NCI-H2029 treated with DMSO at 0.1 percent for 48 hours (cell line): Measurements from ENCODE around the gene WWOX.

Experiments
- DNase-seq: peaks from one replicate; lab custom pipeline; 2025; lab: John Stamatoyannopoulos, UW

Gene WWOX

DNA sequence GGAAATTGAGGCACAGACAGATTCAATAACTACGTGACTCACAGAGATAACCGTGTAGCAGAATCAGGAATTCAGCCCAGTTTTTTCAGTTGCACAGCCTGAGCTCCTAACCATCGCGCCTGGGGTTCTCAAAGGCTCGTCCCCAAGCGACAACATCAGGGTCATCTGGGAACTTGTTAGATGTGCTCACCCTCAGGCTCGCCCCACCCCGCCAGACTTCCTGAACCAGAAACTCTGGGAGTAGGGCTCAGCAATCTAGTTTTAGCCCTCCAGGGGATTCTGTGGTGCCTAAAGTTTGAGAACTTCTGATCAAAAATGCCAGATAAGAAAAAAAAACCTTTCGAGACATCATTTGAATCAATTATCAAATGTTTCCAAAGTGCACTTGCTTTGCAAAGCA lies 559.8 kb downstream of the WWOX start:
- DNase-seq = no peak

DNA sequence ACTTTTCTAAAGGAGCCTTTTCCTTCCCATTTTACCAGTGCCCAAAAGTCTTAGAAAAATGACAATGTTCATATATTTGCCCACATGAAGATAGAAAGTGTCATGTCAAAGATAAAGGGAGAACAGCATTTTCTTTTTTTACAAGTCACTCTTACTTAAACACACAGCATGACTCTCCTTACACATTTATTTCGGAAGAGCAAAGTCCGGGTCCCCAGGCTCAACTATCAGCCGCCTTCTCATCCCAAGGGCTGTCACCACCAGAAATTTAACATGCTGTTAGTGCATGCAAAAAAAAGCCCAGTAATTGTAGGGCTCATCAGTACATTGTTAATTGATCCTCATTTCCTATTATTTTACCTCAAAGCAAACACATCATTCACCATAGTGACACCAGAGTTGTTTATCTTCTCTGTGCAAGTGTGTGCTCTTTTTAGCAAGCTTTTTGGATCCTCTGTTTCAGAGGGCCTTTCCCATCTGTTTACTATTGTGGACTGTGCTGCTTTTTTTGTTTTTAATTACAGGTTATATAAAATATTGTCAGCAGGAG lies 560.3 kb downstream of the WWOX start:
- no peak for DNase-seq

DNA sequence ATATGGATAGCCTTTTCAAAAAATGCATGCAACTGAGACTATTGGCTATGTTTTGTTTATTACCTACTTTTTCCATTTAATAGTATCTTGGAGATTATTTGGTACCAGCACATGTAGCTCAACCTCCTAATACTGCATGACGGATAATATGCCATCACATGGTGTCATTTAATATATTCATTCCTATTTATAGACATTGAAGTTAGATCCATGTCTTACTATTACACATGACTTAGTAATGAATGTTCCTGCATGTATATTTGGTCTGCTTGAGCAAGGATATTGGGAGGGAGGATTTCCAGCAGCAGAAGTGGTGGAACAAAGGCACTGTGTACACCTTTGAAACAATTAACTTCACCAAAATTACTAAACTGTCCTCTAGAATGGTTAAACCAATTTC lies 561.3 kb downstream of the WWOX start:
- DNase-seq = no peak

DNA sequence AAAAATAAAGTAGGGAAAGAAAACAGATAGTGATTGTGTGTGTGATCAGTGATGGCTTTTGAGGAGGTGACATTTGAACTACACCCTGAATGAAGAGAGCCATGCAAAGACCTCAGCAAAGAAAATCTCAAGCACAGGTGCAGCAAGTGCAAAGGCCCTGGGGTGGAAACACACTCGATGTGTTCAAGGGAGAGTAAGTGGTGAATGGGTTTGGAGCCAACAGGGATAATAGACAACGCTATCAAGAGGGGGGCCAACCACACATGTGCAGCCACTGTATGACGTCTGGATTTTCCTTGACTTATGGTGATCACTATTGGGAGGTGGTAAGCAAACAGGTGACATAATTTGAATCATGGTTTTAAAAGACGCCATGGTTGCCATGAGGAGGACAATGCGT lies 564.2 kb downstream of the WWOX start:
- DNase-seq = no peak

DNA sequence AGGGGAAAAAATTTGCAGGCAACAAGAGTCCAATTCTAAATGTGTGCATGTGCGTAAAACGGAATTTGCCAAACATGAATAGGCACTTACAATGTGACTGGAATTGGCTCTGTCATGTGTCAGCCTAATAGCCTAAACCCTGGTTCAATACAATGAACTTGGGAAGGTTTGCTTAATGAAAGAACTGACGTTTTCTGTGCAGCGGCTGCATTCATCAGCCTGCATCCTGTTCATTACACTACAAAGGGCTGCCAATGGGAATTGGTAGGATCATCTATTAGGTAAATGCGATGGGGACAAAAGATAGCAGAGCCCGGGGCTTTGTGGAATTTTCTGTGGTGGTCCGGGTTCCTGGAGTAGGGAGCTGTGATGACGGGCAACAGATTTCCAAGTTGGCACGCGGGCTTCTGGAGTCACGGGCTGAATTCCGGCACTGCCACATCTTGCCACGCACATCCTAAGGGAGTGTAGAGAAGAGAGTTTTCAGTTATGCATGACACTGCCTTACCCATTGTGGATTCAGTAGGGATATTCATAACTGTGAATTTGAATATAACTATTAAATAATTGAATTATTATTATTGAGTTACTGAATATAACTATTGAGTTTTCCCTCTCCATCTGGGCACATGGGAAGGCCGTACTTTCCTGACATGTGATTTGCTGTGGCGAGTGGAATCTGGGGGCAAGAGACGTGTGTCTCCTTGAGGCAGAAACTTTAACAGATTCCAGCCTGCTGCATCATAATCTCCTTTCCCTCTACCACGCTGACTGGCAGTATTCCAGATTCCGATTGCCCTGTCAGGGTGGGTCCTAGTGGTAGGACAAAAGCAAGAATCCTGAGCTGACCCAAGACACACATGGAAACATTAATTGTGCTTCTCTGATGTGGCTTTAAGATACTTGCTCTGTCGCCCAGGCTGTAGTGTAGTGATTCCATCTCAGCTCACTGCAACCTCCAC lies 565.6 kb downstream of the WWOX start:
- DNase-seq = no peak

DNA sequence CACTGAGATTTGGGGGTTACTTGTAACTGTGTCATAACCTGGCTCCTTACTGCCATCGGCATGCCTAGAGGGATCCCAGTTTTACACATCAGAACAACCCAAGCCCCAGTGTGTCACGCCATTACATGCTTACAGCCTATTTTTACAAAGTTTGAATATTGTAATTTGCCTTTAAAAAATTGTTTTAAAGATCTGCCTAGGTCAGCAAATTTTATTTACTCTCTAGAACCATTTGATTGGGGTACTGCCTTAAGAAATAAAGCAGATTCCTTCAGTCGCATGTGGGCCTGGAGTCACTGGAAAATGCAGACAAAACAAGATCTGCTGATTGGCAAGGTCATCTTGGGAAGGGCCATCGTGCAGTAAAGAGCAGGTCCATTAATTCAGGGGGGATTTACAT lies 566.9 kb downstream of the WWOX start:
- no peak for DNase-seq

GRCh38 chr16:78667675-78668074 lies 568.2 kb downstream of the WWOX start:
- DNase-seq = no peak

- no peak for DNase-seq
These were observed 568.9 kb downstream of the WWOX start for GRCh38 chr16:78668393-78668792.

- DNase-seq = no peak
These were observed 570.5 kb downstream of the WWOX start for GRCh38 chr16:78669994-78670393.

- DNase-seq = no peak
These were observed 573.5 kb downstream of the WWOX start for GRCh38 chr16:78672779-78673556.

GRCh38 chr16:78673884-78674283 lies 574.4 kb downstream of the WWOX start:
- DNase-seq = no peak

DNA sequence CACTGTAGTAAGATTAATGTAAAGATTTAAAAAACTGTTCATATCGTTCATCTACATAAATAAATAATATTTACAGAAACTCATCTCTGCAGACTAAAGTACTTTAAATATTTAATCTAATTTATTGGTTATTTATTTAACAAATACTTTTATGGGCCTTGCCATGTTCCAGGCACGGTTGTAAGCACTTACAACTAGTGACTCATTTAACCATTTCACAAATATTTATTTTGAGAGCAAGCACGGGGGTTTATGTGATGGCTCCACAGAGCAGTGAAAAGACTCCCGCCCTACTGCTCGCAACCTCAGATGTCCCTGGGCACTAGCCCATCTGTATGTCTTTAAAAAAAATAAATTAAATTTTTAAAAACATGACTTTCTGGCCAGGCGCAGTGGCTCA lies 575.9 kb downstream of the WWOX start:
- no peak for DNase-seq

- DNase-seq = no peak
These were observed 576.7 kb downstream of the WWOX start for GRCh38 chr16:78675951-78676792.

DNA sequence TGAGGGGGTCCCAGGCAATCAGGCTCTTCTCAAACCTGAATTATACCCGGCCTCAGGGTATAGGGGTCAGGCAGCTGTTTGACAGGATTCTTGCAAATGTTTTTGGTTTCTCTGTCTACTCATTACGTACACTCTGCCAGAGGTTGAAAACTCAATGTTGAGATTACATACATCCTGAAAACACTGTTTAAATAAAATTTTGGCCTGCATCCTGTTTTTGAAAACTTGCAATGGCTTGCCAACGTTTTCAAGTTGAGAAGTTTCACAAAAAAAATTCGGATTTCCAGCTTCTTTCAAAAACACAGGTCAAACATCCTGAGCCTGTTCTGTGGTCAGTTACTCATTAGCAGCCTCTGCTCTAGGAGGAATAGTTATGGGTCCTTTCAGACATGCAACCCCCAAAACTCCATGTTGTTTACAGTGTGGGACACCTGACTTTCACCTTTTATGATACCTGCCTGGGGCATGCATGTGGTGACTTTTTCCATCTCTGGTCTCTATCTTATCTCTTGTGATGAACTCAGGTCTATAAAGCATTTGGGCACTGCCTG lies 577.8 kb downstream of the WWOX start:
- no peak for DNase-seq

GRCh38 chr16:78679546-78679945 lies 580.1 kb downstream of the WWOX start:
- DNase-seq = no peak

- no peak for DNase-seq
These were observed 582.3 kb downstream of the WWOX start for GRCh38 chr16:78681743-78682142.

- no peak for DNase-seq
These were observed 584.7 kb downstream of the WWOX start for GRCh38 chr16:78684030-78684611.

- no peak for DNase-seq
These were observed 585.4 kb downstream of the WWOX start for GRCh38 chr16:78684655-78685375.

- DNase-seq = no peak
These were observed 587.1 kb downstream of the WWOX start for GRCh38 chr16:78686601-78687000.

DNA sequence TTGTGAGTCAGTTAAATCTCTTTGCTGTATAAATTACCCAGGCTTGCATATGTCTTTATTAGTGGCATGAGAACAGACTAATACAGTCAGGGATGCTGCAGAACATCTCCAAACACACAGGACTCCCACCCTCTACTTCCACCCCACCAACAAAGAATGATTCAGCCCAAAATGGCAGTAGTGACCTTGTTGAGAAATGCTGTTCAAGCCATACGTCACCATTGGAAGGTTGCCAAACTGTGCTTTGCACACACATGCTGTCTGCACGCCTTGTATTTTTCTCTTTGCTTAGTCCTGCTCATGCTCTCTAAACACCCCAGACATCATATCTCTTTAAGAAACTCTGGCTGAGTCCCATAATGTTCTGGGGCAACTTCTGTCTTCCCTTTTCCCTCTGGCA lies 589.6 kb downstream of the WWOX start:
- no peak for DNase-seq

DNA sequence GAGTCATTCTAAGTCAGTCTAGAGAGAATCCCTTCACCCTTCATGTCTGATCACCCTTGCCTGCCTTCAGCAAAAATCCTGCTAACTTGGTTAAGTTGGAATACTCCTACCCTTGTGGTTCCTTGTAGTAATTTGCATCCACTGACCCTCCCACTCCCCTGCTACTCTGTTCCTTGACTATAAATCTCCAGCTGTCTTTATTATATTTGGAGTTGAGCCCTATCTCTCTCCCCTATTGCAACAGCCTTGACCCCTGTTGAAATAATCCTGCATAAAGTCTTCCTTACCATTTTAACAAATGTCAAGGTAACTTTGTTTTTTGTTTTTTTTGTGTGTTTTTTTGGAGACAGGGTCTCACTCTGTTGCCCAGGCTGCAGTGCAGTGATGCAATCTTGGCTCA lies 590.1 kb downstream of the WWOX start:
- no peak for DNase-seq
